Peyer's patch (tissue), 4 donors: ENCODE measurements around the gene GSTM4.

Source experiments
- CTCF ChIP-seq, 6 experiments: fragments of 450-650 bp in 4 of 6; fragments of 200-600 bp in 2 of 6; sonication (generic) in 1 of 6; IDR thresholded peaks; one replicate each; pipeline ENCODE4 v1.5.1; 2017 to 2019; ENCODE audit warnings: antibody characterized with exemption in 6 of 6, mild to moderate bottlenecking in 3 of 6, moderate library complexity in 1 of 6
- POLR2A ChIP-seq, 2 donors: fragments of 450-650 bp; IDR thresholded peaks; one replicate each; pipeline ENCODE4 v1.5.1; 2017; ENCODE audit warnings: antibody characterized with exemption in 2 of 2, mild to moderate bottlenecking in 2 of 2, moderate library complexity in 2 of 2

DNA sequence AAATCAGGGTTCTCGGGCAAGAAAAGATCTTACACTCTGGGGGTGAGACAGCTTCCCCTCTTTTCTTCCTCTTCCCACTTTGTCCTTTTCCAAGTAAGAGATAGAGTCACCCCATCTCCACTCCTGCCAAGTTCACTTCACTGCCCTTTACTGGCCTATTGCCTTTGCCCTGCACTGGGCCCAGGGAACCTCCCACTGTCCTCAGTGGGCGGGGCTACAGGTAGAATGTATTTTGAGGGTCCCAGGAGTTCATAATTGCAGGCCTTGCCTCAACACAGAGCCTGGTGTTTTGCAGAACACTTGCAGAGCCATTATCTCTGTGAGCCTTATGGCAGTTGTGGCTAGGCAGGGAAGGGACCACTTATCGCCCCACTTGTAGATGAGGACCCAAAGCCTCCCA, 33.0 kb upstream of the GSTM4 start:
- TF ChIP-seq CTCF (IDR thresholded peaks at IDR 0.05) (no peak), POLR2A (IDR thresholded peaks at IDR 0.05) (no peak)
